Measurements from ENCODE around the gene FAM240B. TPM values are rescaled to one million over a fixed set of nuclear protein-coding genes. Genes with fewer than 3 reads are reported as not detected.

The FAM240B gene
- total and polyA plus RNA-seq, 2 experiments from 2014 or later, result not detected

GRCh38 chr9:38659538-38659937 lies 60.4 kb downstream of the FAM240B start:
- Mint-ChIP-seq H3K27me3 (ENCODE audit: insufficient read depth, low read depth, poor library complexity) (no peaks in the 10 kb centered on the region), H3K4me1 (peaks cover 11% of the 10 kb centered on the region; the same call in 2 of the 3 replicates), H3K27ac (no peak overlapping the region), H3K9me3 (no peaks in the 10 kb centered on the region), H3K4me3 (no peak overlapping the region), H3K36me3 (ENCODE audit: low read depth) (no peaks in the 10 kb centered on the region)
- Histone ChIP-seq H3K27ac (ENCODE audit: low read depth) (no peak overlapping the region), H3K27me3 (ENCODE audit: insufficient read depth) (no peaks in the 10 kb centered on the region), H4K20me1 (replicated peaks; ENCODE audit: insufficient read depth) (no peaks in the 10 kb centered on the region), H3K36me3 (ENCODE audit: insufficient read depth) (no peaks in the 10 kb centered on the region), H3F3A (replicated peaks; ENCODE audit: low read depth) (no peaks in the 10 kb centered on the region), H2AFZ (no peak overlapping the region), H3K4me2 (no peak overlapping the region), H3K79me2 (replicated peaks; ENCODE audit: insufficient read depth) (no peaks in the 10 kb centered on the region), H3K9me2 (ENCODE audit: insufficient read depth) (no peaks in the 10 kb centered on the region), H3K4me1 (ENCODE audit: insufficient read depth) (peaks cover 4% of the 10 kb centered on the region; the same call in 1 of the 2 replicates), H3K4me3 (no peak overlapping the region)
- DNase-seq (ENCODE audit: low spot score), result no peak
- no peak for TF ChIP-seq STAT1 (IDR thresholded peaks at IDR 0.05; ENCODE audit: unreplicated experiment)
- TF ChIP-seq ZNF331 (CRISPR knock-in tag; IDR thresholded peaks at IDR 0.05; ENCODE audit: low read depth), result no peak
- TF ChIP-seq, protein P1, sequence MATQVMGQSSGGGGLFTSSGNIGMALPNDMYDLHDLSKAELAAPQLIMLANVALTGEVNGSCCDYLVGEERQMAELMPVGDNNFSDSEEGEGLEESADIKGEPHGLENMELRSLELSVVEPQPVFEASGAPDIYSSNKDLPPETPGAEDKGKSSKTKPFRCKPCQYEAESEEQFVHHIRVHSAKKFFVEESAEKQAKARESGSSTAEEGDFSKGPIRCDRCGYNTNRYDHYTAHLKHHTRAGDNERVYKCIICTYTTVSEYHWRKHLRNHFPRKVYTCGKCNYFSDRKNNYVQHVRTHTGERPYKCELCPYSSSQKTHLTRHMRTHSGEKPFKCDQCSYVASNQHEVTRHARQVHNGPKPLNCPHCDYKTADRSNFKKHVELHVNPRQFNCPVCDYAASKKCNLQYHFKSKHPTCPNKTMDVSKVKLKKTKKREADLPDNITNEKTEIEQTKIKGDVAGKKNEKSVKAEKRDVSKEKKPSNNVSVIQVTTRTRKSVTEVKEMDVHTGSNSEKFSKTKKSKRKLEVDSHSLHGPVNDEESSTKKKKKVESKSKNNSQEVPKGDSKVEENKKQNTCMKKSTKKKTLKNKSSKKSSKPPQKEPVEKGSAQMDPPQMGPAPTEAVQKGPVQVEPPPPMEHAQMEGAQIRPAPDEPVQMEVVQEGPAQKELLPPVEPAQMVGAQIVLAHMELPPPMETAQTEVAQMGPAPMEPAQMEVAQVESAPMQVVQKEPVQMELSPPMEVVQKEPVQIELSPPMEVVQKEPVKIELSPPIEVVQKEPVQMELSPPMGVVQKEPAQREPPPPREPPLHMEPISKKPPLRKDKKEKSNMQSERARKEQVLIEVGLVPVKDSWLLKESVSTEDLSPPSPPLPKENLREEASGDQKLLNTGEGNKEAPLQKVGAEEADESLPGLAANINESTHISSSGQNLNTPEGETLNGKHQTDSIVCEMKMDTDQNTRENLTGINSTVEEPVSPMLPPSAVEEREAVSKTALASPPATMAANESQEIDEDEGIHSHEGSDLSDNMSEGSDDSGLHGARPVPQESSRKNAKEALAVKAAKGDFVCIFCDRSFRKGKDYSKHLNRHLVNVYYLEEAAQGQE (IDR thresholded peaks at IDR 0.05; ENCODE audit: unreplicated experiment), result no peak
- TF ChIP-seq, protein P2, sequence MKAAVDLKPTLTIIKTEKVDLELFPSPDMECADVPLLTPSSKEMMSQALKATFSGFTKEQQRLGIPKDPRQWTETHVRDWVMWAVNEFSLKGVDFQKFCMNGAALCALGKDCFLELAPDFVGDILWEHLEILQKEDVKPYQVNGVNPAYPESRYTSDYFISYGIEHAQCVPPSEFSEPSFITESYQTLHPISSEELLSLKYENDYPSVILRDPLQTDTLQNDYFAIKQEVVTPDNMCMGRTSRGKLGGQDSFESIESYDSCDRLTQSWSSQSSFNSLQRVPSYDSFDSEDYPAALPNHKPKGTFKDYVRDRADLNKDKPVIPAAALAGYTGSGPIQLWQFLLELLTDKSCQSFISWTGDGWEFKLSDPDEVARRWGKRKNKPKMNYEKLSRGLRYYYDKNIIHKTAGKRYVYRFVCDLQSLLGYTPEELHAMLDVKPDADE (IDR thresholded peaks at IDR 0.05), result no peak
- TF ChIP-seq NANOG (IDR thresholded peaks at IDR 0.05; ENCODE audit: borderline replicate concordance), result no peak
- no peak for TF ChIP-seq EZH2 (IDR thresholded peaks at IDR 0.05; ENCODE audit: low read depth, unreplicated experiment)
- no peak for TF ChIP-seq CTCF (conservative IDR thresholded peaks at IDR 0.05; ENCODE audit: low read depth in 2 of 2)
- no peak for TF ChIP-seq CREB1 (CRISPR knock-in tag; IDR thresholded peaks at IDR 0.05; ENCODE audit: low read depth)
- TF ChIP-seq JUNB (IDR thresholded peaks at IDR 0.05; ENCODE audit: unreplicated experiment), result no peak
- ATAC-seq, result no peak

GRCh38 chr9:38656896-38657295 lies 63.0 kb downstream of the FAM240B start:
- Mint-ChIP-seq H3K36me3 (ENCODE audit: low read depth) (no peaks in the 10 kb centered on the region), H3K4me3 (no peak overlapping the region), H3K4me1 (0 out of 3 replicates have a peak, but pooled peaks cover 5% of the 10 kb centered on the region), H3K27me3 (ENCODE audit: insufficient read depth, low read depth, poor library complexity) (no peaks in the 10 kb centered on the region), H3K27ac (no peak overlapping the region), H3K9me3 (no peaks in the 10 kb centered on the region)
- no peaks in the 10 kb centered on the region for H3K27me3 ChIP-seq (ENCODE audit: insufficient read depth)
- H3K9me2 ChIP-seq (ENCODE audit: insufficient read depth), result no peaks in the 10 kb centered on the region
- H3K79me2 ChIP-seq (replicated peaks; ENCODE audit: insufficient read depth), result no peaks in the 10 kb centered on the region
- no peaks in the 10 kb centered on the region for H3K4me1 ChIP-seq (ENCODE audit: insufficient read depth)
- H4K20me1 ChIP-seq (replicated peaks; ENCODE audit: insufficient read depth), result no peaks in the 10 kb centered on the region
- no peak for DNase-seq (ENCODE audit: low spot score)
- H3K4me3 ChIP-seq, result no peak overlapping the region
- no peak overlapping the region for H3K27ac ChIP-seq (ENCODE audit: low read depth)
- no peaks in the 10 kb centered on the region for H3F3A ChIP-seq (replicated peaks; ENCODE audit: low read depth)
- no peak for ATAC-seq
- H2AFZ ChIP-seq, result no peak overlapping the region
- no peaks in the 10 kb centered on the region for H3K36me3 ChIP-seq (ENCODE audit: insufficient read depth)
- H3K4me2 ChIP-seq, result no peak overlapping the region
- no peak for TF ChIP-seq STAT1 (IDR thresholded peaks at IDR 0.05; ENCODE audit: unreplicated experiment)
- TF ChIP-seq EZH2 (IDR thresholded peaks at IDR 0.05; ENCODE audit: low read depth, unreplicated experiment), result no peak
- no peak for TF ChIP-seq NANOG (IDR thresholded peaks at IDR 0.05; ENCODE audit: borderline replicate concordance)
- TF ChIP-seq ZNF114 (CRISPR knock-in tag; IDR thresholded peaks at IDR 0.05), result no peak
- TF ChIP-seq JUNB (IDR thresholded peaks at IDR 0.05; ENCODE audit: unreplicated experiment), result no peak

All from GM23338 (cell line).